HG03159 (cell line): ENCODE measurements around the gene DIS3L.
"Not testable (repeated sequence)": the region's sequence is repeated elsewhere in the genome, so short reads cannot be mapped to it uniquely, and the experiment has no call there.

Experiments used
- ATAC-seq: cut with Tn5 transposase; IDR thresholded peaks from one replicate; pipeline ENCODE4 v1.9.1; 2021; ENCODE audit warnings: mild to moderate bottlenecking, moderate library complexity; ENCODE audit not compliant: unreplicated experiment

Gene DIS3L

DNA sequence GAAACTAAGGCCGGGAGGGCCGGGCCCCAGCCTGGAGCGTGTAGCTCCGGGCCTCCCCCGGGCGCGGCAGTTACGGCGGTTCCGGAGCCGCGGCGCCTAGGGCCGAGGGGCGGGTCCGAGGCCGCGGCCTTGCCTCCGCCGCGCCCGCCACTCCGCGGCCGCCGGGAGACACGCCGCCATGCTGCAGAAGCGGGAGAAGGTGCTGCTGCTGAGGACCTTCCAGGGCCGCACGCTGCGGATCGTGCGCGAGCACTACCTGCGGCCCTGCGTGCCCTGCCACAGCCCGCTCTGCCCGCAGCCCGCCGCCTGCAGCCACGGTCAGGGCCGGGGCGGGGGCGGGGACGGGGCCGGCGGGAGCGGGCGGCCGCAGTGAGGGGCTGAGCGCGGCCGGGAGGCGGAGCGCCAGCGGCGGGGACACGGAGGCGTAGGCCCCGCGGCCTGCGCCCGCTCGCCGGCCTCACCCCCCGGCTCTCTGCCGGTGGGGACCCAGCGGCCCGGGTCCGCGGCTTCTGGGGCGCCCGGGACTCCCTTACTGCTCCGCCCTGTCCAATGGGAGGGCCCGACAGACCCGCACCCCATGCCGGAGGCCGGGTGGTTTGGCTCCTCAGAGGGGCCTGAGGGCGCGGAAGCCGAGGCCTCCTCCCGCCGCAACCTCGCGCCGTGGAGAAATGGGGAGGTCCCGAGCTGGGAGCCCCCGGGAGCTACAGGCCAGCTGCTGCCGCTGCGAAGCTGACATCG, at the start of gene DIS3L:
Gene DIS3L (plus strand): TSS at position 150 of the 738 bp plus-strand sequence. CDS start 29 bp downstream, at position 179.
- peak; percentile 50 for ATAC-seq

DNA sequence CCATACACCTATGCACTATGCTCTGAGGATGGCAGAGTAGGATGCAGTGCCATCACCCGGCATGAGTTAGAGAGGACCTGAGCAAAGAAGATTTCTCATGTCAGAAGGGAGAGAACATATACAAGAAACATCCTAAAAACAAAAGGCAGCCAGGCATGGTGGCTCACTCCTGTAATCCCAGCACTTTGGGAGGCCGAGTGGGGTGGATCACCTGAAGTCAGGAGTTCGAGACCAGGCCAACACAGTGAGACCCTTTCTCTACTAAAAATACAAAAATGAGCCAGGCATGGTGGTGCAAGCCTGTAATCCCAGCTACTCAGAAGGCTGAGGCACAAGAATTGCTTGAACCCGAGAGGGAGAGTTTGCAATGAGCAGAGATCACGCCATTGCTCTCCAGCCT, 47.5 kb upstream of the DIS3L start:
- not testable (repeated sequence) for ATAC-seq

DNA sequence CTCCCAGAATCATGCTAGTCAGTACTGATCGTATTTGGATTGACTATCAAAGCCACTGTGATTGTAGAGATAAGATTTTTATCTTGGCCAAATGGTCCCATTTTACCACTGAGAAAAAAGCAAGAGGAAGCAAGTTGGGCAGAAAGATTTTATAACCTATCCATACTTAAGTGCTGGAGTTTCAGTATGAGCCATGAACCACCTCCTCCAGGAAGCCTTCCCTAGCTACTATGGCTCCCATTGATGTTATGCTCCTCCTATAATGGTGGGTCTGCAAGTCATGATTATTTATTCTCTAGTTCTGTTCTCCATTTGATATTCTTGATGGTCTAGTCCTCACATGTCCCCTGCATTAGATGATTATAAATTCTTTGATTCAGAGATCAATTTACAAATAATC, 46.4 kb upstream of the DIS3L start:
- no peak for ATAC-seq

DNA sequence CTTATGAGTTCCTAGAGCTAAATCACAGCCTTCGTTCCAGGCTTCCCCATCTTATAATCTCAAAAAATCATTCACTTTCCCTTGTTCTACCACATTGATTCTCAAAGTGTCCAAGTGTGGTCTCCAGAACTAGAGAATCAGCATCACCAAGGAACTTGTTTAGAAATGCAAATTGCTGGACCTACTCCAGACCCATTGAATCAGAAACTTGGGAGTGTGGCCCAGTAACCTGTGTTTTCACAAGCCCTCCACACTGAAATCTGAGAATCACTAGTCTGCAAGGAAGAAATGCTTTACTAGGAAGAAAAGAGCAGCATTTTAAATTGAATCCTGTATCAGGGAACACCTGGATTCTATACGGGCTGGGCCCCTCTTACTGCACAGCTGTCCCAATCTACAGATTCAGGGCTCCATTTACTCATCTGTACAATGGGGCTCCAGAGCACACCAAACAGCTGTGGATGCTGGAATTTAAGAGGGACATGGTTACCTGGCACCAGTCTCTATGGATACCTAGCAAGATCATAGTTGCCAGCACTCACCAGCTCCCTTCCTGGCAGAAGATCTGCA, 43.7 kb upstream of the DIS3L start:
- no peak for ATAC-seq

DNA sequence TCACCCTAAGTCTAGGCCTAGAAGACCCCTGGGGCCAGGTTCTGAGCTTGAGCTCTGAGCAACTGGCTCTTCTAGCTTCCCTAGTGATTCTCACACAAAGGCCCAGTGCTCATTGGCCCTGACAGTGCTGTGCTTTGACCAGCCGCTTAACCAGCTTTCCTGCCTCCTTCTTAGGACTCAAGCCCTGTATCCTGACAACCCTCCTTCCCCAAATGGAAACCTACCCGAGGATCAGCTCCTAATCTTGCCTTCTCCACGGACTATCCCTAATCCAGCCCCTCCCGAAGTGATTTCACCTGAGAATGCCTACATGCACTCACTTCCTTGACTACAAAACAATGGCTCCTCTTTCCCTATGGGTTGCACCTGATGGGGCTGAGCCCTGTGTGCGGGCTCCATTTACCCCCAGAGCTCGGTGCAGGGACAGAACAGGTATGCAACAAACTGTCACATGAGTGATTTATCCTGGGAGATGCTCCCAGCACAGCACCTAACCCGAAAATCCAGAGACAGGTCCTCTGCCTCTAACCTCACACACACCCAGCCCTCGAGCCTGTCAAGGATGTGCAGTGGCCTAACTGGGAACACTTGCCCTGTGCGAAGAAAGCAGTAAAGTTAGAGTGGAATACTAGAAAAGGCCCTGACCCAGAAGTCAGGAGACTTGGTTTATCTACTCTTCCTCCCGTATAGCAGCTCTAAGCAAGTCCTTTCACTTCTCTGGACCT, 42.1 kb upstream of the DIS3L start:
- ATAC-seq = no peak

DNA sequence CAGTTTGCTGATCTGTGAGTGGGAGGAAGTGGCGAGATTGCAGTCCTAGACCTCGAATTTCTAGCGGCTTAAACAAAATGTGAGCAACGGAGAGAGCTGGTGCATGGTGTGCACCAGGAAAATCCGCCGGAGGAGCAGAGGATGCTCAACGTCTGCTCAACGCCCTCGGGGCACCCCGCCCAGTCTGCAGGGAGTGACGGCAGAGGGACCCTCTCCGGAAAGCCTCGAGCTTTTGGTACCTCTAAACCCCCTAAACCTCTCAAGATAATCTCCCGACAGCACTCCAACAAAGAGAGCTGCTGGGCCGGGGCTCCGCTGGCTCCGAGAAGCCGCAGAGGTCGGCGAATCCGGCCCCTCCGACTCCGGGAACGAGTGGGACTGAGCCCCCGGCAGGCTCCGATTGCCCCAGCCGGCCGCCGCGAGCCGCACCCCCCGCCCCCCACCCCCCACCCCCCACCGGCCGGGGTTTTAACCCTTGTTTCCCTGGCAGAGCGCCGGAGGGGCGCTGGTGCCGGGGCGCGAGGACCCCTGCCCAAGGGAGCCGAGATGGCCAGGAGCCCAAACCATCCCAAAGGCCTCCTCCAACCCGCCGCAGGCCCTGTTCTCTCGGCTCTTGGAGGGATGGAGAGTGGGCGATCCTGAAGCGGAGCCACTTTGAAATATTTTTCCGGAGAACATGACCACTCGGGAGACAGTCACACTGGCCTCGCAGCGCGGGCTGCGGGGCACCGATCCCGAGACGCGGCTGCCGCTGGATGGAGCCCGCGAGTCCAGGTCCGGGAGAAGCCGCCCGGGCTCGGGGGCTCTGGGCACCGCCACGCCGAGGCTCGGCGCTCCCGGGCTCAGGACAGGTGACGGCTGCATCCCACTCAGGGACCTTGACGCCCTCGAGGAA, 41.3 kb upstream of the DIS3L start:
- no peak for ATAC-seq

DNA sequence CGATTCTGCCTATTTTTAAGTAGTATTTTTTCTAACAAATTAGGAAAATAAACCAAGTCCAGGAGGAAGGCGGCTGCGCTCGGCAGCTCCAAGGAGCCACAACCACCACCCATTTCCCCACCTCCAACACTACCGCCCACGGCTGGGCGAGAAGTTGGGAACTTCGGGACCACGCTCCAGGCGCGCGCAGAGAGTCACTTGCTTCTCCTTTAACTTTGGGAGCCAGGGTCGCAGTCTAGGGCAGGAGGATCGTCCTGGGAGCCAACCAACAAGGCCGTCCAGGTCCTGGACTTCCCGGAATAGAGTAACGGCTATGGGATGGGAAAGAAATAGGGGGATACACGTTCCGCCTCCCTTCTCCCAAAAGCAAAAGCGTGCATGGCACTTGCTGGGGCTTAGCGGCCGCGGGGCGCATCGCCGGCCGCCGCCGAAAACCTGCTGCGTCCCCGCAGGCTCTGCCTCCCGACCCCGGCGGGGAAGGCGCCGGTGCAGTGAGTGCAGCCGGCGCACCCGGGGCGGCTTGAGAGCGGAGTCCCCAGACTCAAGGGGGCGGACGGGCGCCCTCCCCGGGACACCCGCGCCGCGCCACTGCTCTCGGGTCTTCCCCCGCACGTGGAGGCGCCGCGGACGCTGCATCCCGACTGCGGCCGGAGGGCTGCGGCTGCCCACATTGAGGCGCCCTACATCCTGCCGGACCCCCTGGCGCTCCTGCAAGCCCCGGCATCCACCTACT, 40.5 kb upstream of the DIS3L start:
- no peak for ATAC-seq

DNA sequence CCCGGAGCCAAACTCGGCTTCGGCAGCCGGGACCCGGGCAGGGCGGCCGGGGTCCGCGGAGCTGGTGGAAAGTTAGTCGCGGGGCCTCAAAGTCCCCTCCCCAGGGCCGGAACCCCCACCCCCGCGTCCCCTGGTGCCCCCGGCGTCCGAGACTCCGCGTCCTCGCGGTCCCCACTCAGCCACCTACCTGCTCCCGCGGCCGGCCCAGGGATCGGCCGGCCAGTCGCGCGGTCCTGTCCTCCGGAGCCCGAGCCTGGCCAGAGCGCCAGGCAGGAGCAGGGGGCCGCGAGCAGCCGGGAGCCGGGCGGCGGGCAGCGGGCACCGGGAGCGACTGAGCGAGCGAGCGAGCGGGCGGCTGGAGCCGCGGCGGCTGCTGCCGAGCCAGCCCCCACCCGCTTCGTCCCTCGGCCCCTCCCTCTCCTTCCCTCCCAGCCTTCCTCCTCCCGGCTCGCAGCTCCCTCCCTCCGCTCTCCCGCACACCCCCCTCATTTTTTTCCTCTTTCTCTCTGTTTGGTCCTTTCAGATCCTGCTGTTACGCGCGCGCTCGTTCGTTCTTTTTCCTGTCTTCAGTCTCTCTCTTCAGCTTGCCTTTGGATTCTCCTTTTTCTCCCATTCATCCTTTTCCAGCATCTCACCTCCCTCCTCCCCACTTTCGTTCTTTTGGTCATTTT, 39.8 kb upstream of the DIS3L start, which contains the start of gene MEGF11:
Gene MEGF11 (minus strand): TSS at position 333 of the 671 bp plus-strand sequence. CDS start 125,347 bp downstream, outside the sequence.
- ATAC-seq = no peak

DNA sequence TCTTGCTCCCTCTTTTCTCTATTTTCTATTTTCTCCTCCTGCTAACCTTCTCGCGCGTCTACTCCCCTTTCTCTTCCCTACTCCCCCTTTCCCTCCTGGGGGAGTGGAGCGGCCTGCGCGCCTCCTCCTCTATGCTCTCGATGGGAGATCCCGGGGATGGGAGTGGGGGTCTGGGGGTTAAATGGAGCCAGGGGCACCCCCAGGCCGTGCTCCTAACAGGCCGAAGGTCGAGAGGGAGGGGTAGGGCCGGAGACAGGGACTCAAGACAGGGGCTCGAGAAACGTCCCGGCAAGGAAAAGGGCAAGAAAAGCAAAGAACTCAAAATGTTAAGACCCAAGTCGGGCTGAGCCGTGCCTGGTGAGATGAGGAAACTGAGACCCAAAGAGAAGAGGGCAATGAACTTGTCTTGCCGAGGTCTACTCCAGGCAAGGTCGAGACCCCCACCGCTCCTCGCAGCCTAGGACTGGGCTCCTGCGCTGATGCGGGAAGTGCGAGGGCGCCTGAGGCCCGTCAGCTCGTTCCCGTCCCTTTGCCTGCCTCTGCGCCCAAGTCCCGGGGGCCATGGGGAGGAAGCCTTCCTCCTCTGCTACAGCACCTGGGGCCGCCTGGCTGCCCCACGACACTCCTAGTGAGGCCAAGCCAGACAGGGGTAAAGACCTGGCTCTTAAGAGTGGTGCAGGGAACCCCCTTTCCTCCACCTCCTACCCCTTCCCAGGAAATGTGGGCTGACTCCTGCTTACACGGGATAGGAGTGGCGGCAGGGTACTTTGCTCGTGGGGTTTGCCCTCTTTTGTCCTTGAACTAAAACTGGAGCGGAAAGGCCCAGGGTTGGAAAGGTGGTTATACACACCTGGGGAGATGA, 39.0 kb upstream of the DIS3L start:
- no peak for ATAC-seq

DNA sequence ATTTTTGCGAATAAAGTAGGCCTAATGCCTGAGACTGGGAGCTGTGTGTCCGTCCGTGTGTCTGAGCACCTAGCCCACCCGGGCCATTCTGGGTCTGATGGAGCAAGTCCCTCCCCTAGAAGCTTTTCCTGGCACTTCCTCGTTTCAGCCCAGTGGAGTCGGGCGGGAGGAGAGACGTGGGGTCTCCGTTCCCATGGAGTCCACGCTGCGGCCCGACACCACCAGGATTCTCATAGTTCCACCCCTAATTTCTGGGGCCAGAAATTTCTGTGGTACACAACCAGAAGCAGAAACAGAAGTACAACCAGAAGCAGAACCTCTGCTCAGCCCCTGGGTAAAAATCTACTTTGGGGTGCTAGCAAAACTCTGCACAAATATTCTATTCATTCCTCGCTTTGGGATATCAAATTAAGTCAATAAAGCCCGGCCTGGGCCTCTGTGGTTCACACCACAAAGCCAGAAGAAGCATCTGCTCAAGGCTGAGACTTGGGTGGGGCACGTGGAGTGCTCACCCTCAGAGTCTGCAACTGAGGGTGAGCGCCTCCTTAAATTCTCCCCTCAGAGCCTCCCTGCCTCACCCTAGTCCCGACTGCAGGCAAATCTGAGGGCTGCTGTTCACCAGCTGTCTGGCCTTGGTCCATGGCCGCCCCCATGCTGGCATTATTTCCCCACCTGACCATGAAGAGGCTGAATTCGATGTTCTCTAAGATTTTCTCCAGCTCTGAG, 38.3 kb upstream of the DIS3L start:
- ATAC-seq = no peak

DNA sequence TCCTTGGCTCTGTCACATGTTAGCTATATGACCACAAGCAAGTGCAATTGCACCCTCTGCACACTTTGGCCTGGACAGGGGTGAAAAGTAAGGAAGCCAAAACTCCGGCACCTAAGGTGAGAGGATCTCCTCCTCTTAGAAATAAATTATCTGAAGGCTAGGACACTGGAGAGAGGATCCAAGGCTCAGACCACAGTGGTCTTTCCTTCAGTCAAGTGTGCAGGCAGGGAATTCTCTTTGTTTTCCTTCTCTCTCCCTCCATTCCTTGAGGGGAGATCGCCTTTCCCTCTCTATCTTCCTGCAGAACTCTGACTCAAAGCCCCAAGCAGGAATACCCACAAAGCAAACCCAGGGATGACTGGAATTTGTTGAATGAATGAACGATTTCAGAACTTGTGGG, 36.7 kb upstream of the DIS3L start:
- no peak for ATAC-seq

DNA sequence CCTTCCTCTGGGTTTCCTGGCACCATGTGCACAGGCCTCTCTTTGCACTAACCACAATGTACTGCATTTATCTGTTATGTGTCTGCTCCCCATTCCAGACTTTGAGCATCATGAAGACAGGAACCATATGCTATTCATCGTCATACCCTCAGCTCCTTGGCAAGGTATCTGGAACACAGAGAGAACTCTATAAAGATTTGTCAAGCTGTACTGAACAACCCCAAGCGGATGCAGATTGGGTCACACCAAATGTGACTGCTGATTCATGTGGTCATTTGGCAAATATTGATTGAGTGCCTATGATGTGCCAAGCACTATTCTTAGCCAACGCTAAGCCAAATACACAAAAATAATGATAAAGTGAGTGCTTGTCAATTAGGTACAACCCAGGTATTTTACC, 32.3 kb upstream of the DIS3L start:
- ATAC-seq = no peak

DNA sequence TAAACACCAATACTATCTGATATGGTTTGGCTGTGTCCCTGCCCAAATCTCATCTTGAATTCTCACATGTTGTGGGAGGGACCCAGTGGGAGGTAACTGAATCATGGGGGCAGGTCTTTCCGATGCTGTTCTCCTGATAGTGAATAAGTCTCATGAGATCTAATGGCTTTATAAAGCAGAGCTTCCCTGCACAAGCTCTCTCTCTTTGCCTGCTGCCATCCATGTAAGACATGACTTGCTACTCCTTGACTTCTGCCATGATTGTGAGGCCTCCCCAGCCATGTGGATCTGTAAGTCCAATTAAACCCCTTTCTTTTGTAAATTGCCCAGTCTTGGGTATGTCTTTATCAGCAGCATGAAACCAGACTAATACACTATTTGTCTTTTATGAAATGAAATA, 30.5 kb upstream of the DIS3L start:
- not testable (repeated sequence) for ATAC-seq

DNA sequence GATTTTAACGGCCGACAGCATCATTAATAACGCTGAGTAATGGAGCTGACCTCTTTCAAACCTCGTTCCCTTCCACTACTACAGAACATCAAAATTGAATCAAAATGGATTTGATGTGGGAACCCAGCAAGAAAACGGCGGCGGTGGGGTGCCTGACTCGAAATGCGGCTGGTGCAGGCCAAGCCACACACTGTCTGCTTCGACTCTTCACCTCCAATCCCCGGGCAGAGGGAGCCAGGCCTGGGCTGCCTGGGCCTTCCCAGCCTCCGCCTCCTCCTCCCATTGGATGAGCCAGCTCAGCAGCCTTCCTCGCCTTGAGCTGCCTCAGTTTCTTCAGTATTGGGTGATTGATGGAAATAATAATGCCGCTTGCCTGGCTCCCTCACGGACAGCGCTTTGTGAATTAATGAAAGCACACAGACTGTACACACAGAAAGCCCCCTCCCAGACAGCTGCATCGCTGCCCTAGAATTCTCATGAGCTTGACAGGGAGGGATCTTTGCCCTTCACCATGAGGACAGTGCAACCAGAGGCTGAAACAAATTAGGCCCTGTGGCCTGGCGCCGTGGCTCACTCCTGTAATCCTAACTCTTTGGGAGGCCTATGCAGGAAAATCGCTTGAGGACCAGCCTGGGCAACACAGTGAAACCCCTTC, 28.4 kb upstream of the DIS3L start:
- no peak for ATAC-seq

DNA sequence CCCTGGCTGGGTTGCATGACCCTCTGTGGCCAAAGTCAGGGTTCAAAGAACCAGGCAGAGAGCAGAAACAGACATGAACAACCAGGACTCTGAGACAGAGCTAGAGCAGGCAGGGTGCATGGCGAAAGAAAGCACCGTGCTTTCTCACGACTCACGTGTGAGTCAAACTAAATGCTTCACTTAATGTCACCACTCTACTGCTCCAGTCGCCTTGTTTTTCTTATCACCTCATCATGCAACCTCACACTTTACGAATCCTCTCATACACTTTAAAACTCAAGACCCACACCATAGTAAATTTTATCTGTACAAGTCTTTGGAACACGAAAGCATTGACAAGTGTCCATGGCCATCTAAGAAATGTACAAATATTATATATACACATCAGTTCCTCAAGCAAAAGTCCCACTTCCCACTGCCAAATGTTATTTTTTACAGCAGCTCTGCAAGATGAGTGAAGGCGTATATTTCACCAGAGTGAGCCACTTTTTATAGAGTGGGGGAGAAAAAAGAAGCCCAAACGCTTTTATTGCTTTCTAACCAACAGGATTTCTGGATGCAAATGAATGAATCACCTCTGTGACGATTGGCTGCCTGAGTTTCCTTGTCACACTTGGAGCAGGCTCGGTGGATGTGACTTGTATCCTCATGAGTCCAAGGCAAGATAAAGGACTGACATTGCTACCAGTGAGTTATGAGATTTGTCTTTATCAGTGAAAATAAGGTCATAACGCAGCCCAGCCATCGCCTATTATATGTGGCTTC, 23.9 kb upstream of the DIS3L start:
- ATAC-seq = no peak

DNA sequence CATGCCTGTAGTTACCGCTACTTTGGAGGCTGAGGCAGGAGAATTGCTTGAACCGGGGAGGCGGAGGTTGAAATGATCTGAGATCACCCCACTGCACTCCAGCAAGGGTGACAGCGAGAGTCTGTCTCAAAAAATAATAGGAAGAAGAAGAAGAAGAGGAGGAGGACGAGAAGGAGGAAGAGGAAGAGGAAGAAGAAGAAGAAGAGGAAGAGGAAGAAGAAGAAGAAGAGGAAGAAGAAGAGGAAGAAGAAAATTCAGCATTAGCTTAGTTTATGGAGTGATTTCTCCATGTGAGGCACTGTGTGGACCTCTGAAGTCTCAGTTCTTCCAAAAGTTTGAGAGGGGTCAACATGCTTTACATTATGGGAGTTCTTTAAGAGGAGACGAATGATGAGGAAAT, 22.4 kb upstream of the DIS3L start:
- no peak for ATAC-seq

DNA sequence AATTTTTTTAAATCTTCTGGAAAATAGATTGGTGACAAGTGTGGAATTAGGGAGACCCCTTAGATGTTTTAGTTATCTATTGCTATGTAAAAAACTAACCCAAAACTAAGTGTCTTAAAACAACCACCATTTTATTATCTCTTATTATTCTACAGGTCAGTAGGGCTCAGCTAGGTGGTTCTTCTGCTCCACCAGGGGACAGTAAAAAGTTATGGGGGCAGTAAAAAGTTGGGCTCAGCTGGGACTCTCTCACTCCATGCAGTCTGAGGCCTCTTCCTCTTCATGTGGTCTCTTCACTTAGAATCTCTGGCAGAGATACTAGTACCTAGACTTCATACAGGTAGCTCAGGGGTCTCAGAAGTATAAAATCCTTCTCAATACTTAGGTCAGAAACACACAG, 18.0 kb upstream of the DIS3L start:
- ATAC-seq = no peak
